GM19463 (cell line): Measurements from ENCODE around the gene PHAX.
"Not testable (repeated sequence)": the region's sequence is repeated elsewhere in the genome, so short reads cannot be mapped to it uniquely, and the experiment has no call there.

Source experiments
- ATAC-seq: cut with Tn5 transposase; IDR thresholded peaks from one replicate; pipeline ENCODE4 v1.9.1; 2021; ENCODE audit warnings: mild to moderate bottlenecking, moderate library complexity; ENCODE audit not compliant: unreplicated experiment

The PHAX gene

GRCh38 chr5:126651013-126651577 is 50.3 kb downstream of the PHAX start:
- ATAC-seq: peak; percentile 59

- ATAC-seq: no peak
These were observed 55.8 kb downstream of the PHAX start for GRCh38 chr5:126656401-126657007.

- ATAC-seq: no peak
These were observed 57.8 kb downstream of the PHAX start for GRCh38 chr5:126658561-126658960.

- peak; percentile 53 for ATAC-seq
These were observed 59.2 kb downstream of the PHAX start for GRCh38 chr5:126659805-126660482.

GRCh38 chr5:126664586-126664985 is 63.8 kb downstream of the PHAX start:
- no peak for ATAC-seq

- ATAC-seq: not testable (repeated sequence)
These were observed 69.4 kb downstream of the PHAX start for GRCh38 chr5:126670109-126670508.

- not testable (repeated sequence) for ATAC-seq
These were observed 70.9 kb downstream of the PHAX start for GRCh38 chr5:126671681-126672080.

- ATAC-seq: no peak
These were observed 72.7 kb downstream of the PHAX start for GRCh38 chr5:126673477-126673876.

GRCh38 chr5:126674145-126674544 is 73.4 kb downstream of the PHAX start:
- no peak for ATAC-seq

GRCh38 chr5:126675338-126675737 is 74.6 kb downstream of the PHAX start:
- ATAC-seq: no peak

- no peak for ATAC-seq
These were observed 75.5 kb downstream of the PHAX start for GRCh38 chr5:126676195-126676624.
